ENCODE measurements around the gene SMAD6.
"Not testable (repeated sequence)": the region's sequence is repeated elsewhere in the genome, so short reads cannot be mapped to it uniquely, and the experiment has no call there.

The SMAD6 gene

DNA sequence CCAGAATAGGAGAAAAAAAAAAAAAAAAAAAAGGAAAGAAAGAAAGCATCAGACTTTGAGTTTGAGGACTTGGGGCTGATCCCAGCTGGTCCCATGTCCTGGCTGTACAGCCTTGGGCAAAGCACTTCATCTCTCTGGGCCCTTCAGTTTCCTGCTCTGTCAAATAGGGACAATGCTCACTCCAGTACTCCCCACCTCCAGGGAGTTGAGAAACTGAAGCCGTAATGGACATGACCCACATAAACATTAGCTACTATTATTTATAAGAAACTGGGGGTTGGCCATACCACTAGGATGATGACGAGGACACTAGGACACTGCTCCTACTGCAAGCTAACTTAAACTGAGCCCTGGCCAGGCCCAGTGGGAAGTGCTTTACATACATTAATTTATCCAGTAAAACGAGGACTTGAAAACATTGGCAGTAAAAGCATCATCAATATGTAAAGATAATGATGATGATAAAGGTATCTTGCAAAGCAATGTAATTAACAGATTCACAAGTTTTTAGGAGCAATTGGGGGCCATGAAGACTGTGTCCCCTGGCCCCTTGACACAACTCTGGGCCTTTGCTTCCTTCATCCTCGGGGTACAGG is 22.9 kb upstream of the SMAD6 start:
- H3K27ac ChIP-seq (ENCODE audit: low read depth, low read length) = peak overlapping the region; percentile 78
- 0 out of 2 replicates have a peak overlapping the region, but pooled peaks have one; percentile 15 for H3K9ac ChIP-seq (ENCODE audit: low read depth, low read length)
- peaks cover 17% of the 10 kb centered on the region for H3K4me1 ChIP-seq (ENCODE audit: insufficient read depth, low read length)
- no peaks in the 10 kb centered on the region for H3K27me3 ChIP-seq (ENCODE audit: insufficient read depth, low read length)
- H3K4me3 ChIP-seq (ENCODE audit: low read length) = no peak overlapping the region
- no peaks in the 10 kb centered on the region for H3K36me3 ChIP-seq (ENCODE audit: insufficient read depth, low read length)
- 71% methylated on average over 3 of the region's 4 CpGs for WGBS
- H3K9me3 ChIP-seq (ENCODE audit: insufficient read depth, low read depth, low read length) = peaks cover 4% of the 10 kb centered on the region; the same call in 1 of the 2 replicates

DNA sequence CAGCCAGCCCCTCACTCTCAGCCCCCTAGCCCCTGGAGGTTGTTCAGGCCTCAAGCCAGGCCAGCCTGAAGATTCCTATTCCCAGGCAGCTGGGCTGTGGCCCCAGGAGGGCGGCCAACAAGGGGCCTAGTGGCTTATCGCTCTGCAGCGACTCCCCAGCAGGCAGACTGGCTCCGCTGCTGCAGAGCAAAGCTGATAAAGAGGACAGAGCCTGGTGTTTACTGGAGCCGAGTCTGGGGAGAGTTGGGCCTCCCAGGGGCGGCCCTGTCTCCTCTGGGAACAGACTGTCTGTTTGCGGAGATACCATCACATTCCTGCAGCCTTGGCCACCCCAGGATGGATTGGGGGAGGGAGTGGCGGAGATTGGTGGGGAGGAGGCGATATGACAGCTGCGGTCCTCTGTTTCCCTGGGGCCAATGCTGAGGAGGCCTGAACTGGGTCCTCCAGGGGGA is 22.4 kb upstream of the SMAD6 start:
- peaks cover 17% of the 10 kb centered on the region for H3K4me1 ChIP-seq (ENCODE audit: insufficient read depth, low read length)
- WGBS = 28% methylated on average over 10 of the region's 10 CpGs
- H3K9ac ChIP-seq (ENCODE audit: low read depth, low read length) = peak overlapping the region; percentile 15; the same call in 1 of the 2 replicates
- H3K9me3 ChIP-seq (ENCODE audit: insufficient read depth, low read depth, low read length) = peaks cover 6% of the 10 kb centered on the region; the same call in 1 of the 2 replicates
- H3K4me3 ChIP-seq (ENCODE audit: low read length) = no peak overlapping the region
- peak overlapping the region; percentile 78 for H3K27ac ChIP-seq (ENCODE audit: low read depth, low read length)
- no peaks in the 10 kb centered on the region for H3K27me3 ChIP-seq (ENCODE audit: insufficient read depth, low read length)
- H3K36me3 ChIP-seq (ENCODE audit: insufficient read depth, low read length) = no peaks in the 10 kb centered on the region

DNA sequence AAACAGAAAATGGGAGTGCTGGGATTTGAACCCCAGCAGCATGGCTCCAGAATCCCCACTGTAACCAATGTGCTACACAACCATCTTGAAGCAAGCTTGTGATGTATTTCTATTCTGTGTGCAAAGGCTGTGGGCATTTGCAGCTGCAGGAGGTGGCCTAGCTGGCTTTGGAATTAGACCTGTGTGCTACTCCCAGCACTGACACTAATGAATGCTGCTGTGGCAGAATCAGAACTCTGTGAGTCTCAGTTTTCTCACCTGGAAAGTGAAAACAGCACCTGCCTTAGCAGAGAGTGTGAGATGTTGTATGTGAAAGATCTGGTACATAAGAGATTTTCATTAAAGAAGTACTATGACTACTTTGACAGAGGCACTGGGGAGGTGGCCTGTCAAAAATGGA is 21.5 kb upstream of the SMAD6 start:
- no peaks in the 10 kb centered on the region for H3K36me3 ChIP-seq (ENCODE audit: insufficient read depth, low read length)
- H3K9me3 ChIP-seq (ENCODE audit: insufficient read depth, low read depth, low read length) = peaks cover 8% of the 10 kb centered on the region; the same call in 1 of the 2 replicates
- H3K4me1 ChIP-seq (ENCODE audit: insufficient read depth, low read length) = peaks cover 17% of the 10 kb centered on the region
- H3K9ac ChIP-seq (ENCODE audit: low read depth, low read length) = no peak overlapping the region
- no peaks in the 10 kb centered on the region for H3K27me3 ChIP-seq (ENCODE audit: insufficient read depth, low read length)
- H3K4me3 ChIP-seq (ENCODE audit: low read length) = no peak overlapping the region
- H3K27ac ChIP-seq (ENCODE audit: low read depth, low read length) = peak overlapping the region; percentile 15; the same call in 1 of the 2 replicates

DNA sequence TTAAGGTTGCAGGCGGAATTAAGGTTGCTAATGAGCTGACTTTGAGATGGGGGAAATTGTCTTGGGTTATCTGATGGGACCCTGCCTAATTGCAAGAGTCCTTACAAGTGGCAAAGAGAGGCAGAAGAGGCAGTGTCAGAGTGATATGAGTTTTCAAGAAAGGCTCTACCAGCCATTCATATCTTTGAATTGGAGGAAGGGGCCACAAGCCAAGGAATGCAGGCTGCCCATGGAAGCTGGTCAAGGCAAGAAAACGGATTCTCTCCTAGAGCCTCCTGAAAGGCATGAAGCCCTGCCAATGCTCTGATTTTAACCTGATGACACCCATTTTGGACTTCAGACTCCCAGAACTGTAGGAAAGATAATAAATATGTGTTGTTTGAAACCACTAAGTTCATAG is 20.6 kb upstream of the SMAD6 start:
- Histone ChIP-seq H3K4me1 (ENCODE audit: insufficient read depth, low read length) (peaks cover 17% of the 10 kb centered on the region), H3K9me3 (ENCODE audit: insufficient read depth, low read depth, low read length) (peaks cover 8% of the 10 kb centered on the region; the same call in 1 of the 2 replicates), H3K4me3 (ENCODE audit: low read length) (no peak overlapping the region), H3K36me3 (ENCODE audit: insufficient read depth, low read length) (no peaks in the 10 kb centered on the region), H3K27me3 (ENCODE audit: insufficient read depth, low read length) (no peaks in the 10 kb centered on the region), H3K9ac (ENCODE audit: low read depth, low read length) (no peak overlapping the region), H3K27ac (ENCODE audit: low read depth, low read length) (no peak overlapping the region)
- WGBS = 91% methylated on average over 2 of the region's 2 CpGs

DNA sequence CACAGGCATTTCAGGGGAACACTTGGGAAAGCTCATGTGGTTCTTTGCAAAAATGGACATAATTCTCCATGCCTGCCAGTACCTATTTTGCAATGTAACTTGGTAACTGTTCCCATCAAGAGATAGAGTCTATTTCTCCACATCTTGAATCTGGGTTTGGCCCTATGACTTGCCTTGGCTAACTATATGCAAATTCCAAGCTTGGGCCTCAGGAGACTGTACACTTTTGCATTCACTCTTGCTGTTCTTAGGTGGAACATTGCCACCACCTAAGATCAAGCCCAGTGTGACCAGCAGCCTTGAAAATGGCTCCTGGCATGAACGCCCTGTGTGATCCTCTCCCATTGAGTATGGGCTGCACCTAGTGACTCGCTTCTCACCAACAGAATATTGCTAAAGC is 19.8 kb upstream of the SMAD6 start:
- Histone ChIP-seq H3K27me3 (ENCODE audit: insufficient read depth, low read length) (no peaks in the 10 kb centered on the region), H3K9ac (ENCODE audit: low read depth, low read length) (no peak overlapping the region), H3K36me3 (ENCODE audit: insufficient read depth, low read length) (no peaks in the 10 kb centered on the region), H3K27ac (ENCODE audit: low read depth, low read length) (no peak overlapping the region), H3K4me1 (ENCODE audit: insufficient read depth, low read length) (peaks cover 17% of the 10 kb centered on the region), H3K4me3 (ENCODE audit: low read length) (no peak overlapping the region), H3K9me3 (ENCODE audit: insufficient read depth, low read depth, low read length) (peaks cover 8% of the 10 kb centered on the region; the same call in 1 of the 2 replicates)
- over 99% methylated on average over 2 of the region's 2 CpGs for WGBS

DNA sequence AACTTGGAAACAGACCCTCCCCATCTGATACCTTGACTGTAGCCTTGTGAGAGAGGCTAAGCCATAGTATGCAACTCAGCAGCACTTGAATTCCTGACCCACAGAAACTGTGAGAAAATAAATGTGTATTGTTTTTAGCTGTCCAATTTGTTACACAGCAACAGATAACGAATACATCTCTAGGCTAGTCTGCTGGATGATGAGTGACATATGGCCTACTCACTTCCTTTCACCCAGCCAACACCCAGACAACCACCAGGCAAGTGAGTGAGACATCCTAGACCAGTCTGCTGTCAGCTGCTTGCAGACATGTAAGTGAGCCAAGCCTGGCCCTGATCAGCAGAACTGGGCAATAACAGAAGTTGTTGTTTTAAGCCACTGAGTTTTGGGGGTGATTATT is 19.2 kb upstream of the SMAD6 start:
- Histone ChIP-seq H3K9ac (ENCODE audit: low read depth, low read length) (no peak overlapping the region), H3K27ac (ENCODE audit: low read depth, low read length) (no peak overlapping the region), H3K36me3 (ENCODE audit: insufficient read depth, low read length) (no peaks in the 10 kb centered on the region), H3K9me3 (ENCODE audit: insufficient read depth, low read depth, low read length) (peaks cover 8% of the 10 kb centered on the region; the same call in 1 of the 2 replicates), H3K4me3 (ENCODE audit: low read length) (no peak overlapping the region), H3K27me3 (ENCODE audit: insufficient read depth, low read length) (no peaks in the 10 kb centered on the region), H3K4me1 (ENCODE audit: insufficient read depth, low read length) (peaks cover 17% of the 10 kb centered on the region)
- WGBS = 80% methylated on average over 1 of the region's 1 CpG

DNA sequence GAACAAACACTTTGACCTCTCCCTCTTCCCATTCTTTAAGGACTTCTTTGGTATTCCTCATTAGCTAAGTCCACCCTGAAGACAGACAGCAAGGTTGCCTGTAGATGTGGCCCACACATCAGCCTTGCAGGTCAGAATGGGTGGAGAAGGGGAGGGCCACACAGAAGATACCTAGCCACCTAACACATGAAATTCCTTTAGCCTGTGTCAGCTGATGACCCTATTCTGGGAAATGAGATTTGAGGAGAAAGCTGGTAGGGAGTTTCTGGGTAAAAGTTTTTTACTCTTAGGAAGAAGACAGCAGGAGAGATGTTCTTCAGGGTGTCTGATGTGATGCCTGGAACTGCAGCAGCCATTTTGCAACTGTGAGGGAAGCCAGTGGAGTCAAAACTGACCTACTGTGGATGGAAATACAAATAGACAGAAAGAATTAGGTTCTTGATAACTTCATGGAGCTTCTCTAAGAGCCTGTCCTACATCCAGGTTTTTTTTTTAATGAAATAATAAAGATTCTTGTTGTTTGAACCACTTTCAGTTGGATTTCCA is 17.8 kb upstream of the SMAD6 start:
- no peaks in the 10 kb centered on the region for H3K36me3 ChIP-seq (ENCODE audit: insufficient read depth, low read length)
- no peak overlapping the region for H3K9ac ChIP-seq (ENCODE audit: low read depth, low read length)
- H3K4me3 ChIP-seq (ENCODE audit: low read length) = no peak overlapping the region
- H3K4me1 ChIP-seq (ENCODE audit: insufficient read depth, low read length) = peaks cover 13% of the 10 kb centered on the region
- H3K27ac ChIP-seq (ENCODE audit: low read depth, low read length) = no peak overlapping the region
- H3K9me3 ChIP-seq (ENCODE audit: insufficient read depth, low read depth, low read length) = peaks cover 8% of the 10 kb centered on the region; the same call in 1 of the 2 replicates
- H3K27me3 ChIP-seq (ENCODE audit: insufficient read depth, low read length) = no peaks in the 10 kb centered on the region

DNA sequence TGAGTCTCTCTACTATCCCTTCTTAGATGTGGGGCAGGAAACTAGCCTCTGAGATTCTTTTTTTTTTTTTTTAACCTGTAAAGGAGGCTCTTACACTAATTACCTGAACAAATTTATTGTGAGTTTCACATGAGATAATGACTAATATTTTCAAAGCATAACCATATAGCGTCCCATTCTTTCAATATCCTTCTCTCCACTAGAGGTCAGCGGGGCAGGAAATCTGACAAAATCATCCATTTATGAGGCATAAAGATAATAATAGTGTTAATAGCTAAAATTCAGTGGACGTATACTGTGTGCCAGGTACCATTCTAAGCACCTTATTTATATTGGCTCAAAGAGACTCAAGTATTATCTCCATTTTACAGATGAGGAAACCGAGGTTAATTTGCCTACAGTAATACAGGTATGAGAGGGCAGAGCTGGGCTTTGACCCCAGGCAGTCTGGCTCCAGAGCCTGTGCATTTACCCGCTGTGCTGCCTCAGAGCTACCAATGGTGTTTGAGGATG is 16.3 kb upstream of the SMAD6 start:
- 87% methylated on average over 4 of the region's 5 CpGs for WGBS
- no peak overlapping the region for H3K4me3 ChIP-seq (ENCODE audit: low read length)
- peaks cover 8% of the 10 kb centered on the region; the same call in 1 of the 2 replicates for H3K9me3 ChIP-seq (ENCODE audit: insufficient read depth, low read depth, low read length)
- no peaks in the 10 kb centered on the region for H3K27me3 ChIP-seq (ENCODE audit: insufficient read depth, low read length)
- H3K27ac ChIP-seq (ENCODE audit: low read depth, low read length) = no peak overlapping the region
- H3K36me3 ChIP-seq (ENCODE audit: insufficient read depth, low read length) = no peaks in the 10 kb centered on the region
- H3K9ac ChIP-seq (ENCODE audit: low read depth, low read length) = no peak overlapping the region
- no peaks in the 10 kb centered on the region for H3K4me1 ChIP-seq (ENCODE audit: insufficient read depth, low read length)

DNA sequence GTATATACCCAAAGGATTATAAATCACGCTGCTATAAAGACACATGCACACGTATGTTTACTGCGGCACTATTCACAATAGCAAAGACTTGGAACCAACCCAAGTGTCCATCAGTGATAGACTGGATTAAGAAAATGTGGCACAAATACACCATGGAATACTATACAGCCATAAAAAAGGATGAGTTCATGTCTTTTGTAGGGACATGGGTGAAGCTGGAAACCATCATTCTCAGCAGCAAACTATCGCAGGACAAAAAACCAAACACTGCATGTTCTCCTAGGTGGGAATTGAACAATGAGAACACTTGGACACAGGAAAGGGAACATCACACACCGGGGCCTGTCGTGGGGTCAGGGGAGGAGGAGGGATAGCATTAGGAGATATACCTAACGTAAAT is 11.1 kb upstream of the SMAD6 start:
- not testable (repeated sequence) for H3K27me3 ChIP-seq (ENCODE audit: insufficient read depth, low read length); H3K9ac ChIP-seq (ENCODE audit: low read depth, low read length); H3K4me1 ChIP-seq (ENCODE audit: insufficient read depth, low read length); H3K9me3 ChIP-seq (ENCODE audit: insufficient read depth, low read depth, low read length); H3K27ac ChIP-seq (ENCODE audit: low read depth, low read length); H3K36me3 ChIP-seq (ENCODE audit: insufficient read depth, low read length); H3K4me3 ChIP-seq (ENCODE audit: low read length)
- WGBS = 95% methylated on average over 3 of the region's 7 CpGs

DNA sequence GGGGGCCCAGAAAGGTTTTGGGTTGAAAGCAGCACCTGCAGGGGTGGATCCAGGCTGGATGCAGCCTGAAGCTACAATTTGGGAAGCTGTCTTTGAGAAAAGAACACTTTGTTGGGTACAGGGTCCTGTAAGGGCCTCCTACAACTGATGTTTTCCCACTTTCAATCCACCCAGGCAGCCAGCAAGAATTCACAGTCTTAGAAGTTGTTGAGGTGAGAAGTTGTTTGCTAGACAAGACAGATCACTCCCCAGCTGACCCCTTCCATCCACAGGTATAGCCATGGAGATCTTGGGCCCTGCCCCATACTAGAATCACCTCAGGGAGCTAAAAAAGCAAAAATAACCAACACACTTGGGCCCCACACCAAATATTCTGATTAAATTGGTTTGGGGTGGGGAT is 10.3 kb upstream of the SMAD6 start:
- H3K9ac ChIP-seq (ENCODE audit: low read depth, low read length) = no peak overlapping the region
- no peak overlapping the region for H3K4me3 ChIP-seq (ENCODE audit: low read length)
- H3K4me1 ChIP-seq (ENCODE audit: insufficient read depth, low read length) = no peaks in the 10 kb centered on the region
- no peaks in the 10 kb centered on the region for H3K9me3 ChIP-seq (ENCODE audit: insufficient read depth, low read depth, low read length)
- no peaks in the 10 kb centered on the region for H3K36me3 ChIP-seq (ENCODE audit: insufficient read depth, low read length)
- no peak overlapping the region for H3K27ac ChIP-seq (ENCODE audit: low read depth, low read length)
- no peaks in the 10 kb centered on the region for H3K27me3 ChIP-seq (ENCODE audit: insufficient read depth, low read length)

DNA sequence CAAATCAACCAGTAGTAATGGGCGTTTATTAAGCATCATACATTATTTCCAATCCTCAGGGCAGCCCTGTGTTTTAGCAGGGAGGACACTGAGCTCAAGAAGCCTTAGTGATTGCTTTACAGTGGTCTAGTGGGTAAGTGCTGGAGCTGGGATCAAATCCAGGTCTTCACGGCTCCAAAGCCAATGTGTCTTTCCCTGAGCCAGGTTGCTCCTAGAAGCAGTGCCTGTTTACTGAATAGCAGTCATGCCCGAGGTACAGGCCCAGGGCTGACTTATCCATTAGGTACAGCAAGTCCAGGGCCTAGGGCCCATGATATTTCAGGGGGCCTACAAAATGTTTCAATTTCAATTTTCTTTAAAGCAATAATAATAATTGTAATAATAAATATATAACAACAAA is 9.6 kb upstream of the SMAD6 start:
- Histone ChIP-seq H3K27me3 (ENCODE audit: insufficient read depth, low read length) (no peaks in the 10 kb centered on the region), H3K27ac (ENCODE audit: low read depth, low read length) (no peak overlapping the region), H3K36me3 (ENCODE audit: insufficient read depth, low read length) (no peaks in the 10 kb centered on the region), H3K4me1 (ENCODE audit: insufficient read depth, low read length) (no peaks in the 10 kb centered on the region), H3K4me3 (ENCODE audit: low read length) (no peak overlapping the region), H3K9me3 (ENCODE audit: insufficient read depth, low read depth, low read length) (no peaks in the 10 kb centered on the region), H3K9ac (ENCODE audit: low read depth, low read length) (no peak overlapping the region)
- WGBS = 92% methylated on average over 3 of the region's 3 CpGs
